B cell (primary cell): ENCODE results near the gene ZMAT5. TPM values are rescaled to one million over a fixed set of nuclear protein-coding genes. Genes with fewer than 3 reads are reported as not detected.

Experiments
- ATAC-seq: fragments of 200-7000 bp; cut with Tn5 transposase; one replicate; pipeline ENCODE4 v1.10.0; 2021; ENCODE audit warnings: low read depth, mild to moderate bottlenecking, moderate number of reproducible peaks, moderate library complexity
- CTCF ChIA-PET: fragments of 350-600 bp; sonication (Branson Sonifier 250); formaldehyde crosslinking; loops from one replicate; lab custom pipeline; 2021; ENCODE audit warnings: antibody characterized with exemption, inconsistent platforms; lab: Charles Lee
- POLR2A ChIA-PET: fragments of 350-600 bp; sonication (Branson Sonifier 250); formaldehyde crosslinking; loops from one replicate; lab custom pipeline; 2021; ENCODE audit warnings: antibody characterized with exemption; lab: Charles Lee
- DNase-seq: peaks from one replicate; pipeline ENCODE4 v3.0.0; 2013
- H2AFZ ChIP-seq: 2 replicates; pipeline ENCODE4 v1.6.1; 2012; ENCODE audit warnings: mild to moderate bottlenecking, low read depth, low read length; ENCODE audit not compliant: insufficient read depth, poor library complexity, severe bottlenecking
- H3K27ac ChIP-seq, 2 donors: 1 replicate in 1 of 2; 2 replicates in 1 of 2; pipeline ENCODE4 v1.5.1; 2012 to 2013; ENCODE audit warnings: low read length in 2 of 2, mild to moderate bottlenecking in 2 of 2, moderate library complexity in 1 of 2
- H3K27me3 ChIP-seq, 4 experiments: fragments of 200-600 bp in 1 of 4; sonication (generic) in 1 of 4; replicated peaks in 1 of 4; 1 replicate in 2 of 4; 2 replicates in 2 of 4; pipeline versions ENCODE4 v1.6.1 to v1.7.0; 2013 to 2016; ENCODE audit warnings: low read length in 3 of 4, mild to moderate bottlenecking in 2 of 4, mixed read lengths in 1 of 4, moderate library complexity in 1 of 4; ENCODE audit not compliant: insufficient read depth in 4 of 4, control insufficient read depth in 3 of 4; ENCODE audit errors: control extremely low read depth in 1 of 4
- H3K36me3 ChIP-seq, 2 experiments: replicated peaks in 1 of 2; 1 replicate in 1 of 2; 2 replicates in 1 of 2; pipeline versions ENCODE4 v1.6.1 to v1.7.1; 2013; ENCODE audit warnings: low read length in 1 of 2; ENCODE audit not compliant: insufficient read depth in 2 of 2, control insufficient read depth in 1 of 2; ENCODE audit errors: control extremely low read depth in 1 of 2, extremely low read depth in 1 of 2
- H3K4me1 ChIP-seq, 2 donors: fragments of 200-600 bp in 1 of 2; sonication (generic) in 1 of 2; 1 replicate in 1 of 2; 2 replicates in 1 of 2; pipeline versions ENCODE4 v1.5.1 to v1.6.1; 2013 to 2017; ENCODE audit warnings: low read length in 2 of 2; ENCODE audit not compliant: control insufficient read depth in 2 of 2, insufficient read depth in 2 of 2
- H3K4me2 ChIP-seq: replicated peaks from 2 replicates; pipeline ENCODE3; 2012; ENCODE audit warnings: mild to moderate bottlenecking, low read depth, low read length; ENCODE audit not compliant: poor library complexity, severe bottlenecking
- H3K4me3 ChIP-seq, 5 experiments: fragments of 200-600 bp in 1 of 5; sonication (generic) in 1 of 5; 1 replicate in 3 of 5; 2 replicates in 2 of 5; pipeline versions ENCODE4 v1.5.1 to v1.7.0; 2011 to 2016; ENCODE audit warnings: low read length in 4 of 5, mild to moderate bottlenecking in 4 of 5, low read depth in 2 of 5, control low read depth in 1 of 5, moderate library complexity in 1 of 5; ENCODE audit not compliant: insufficient read depth in 1 of 5; ENCODE audit errors: control extremely low read depth in 1 of 5, extremely low read depth in 1 of 5
- H3K79me2 ChIP-seq: fragments of 200-600 bp; sonication (generic); one replicate; pipeline ENCODE4 v1.6.0; 2016; ENCODE audit warnings: low read length; ENCODE audit not compliant: control insufficient read depth, insufficient read depth
- H3K9ac ChIP-seq: fragments of 200-600 bp; sonication (generic); 2 replicates; pipeline ENCODE4 v1.6.1; 2017; ENCODE audit warnings: mild to moderate bottlenecking, low read length, moderate library complexity
- H3K9me3 ChIP-seq, 3 donors: one replicate each; pipeline versions ENCODE4 v1.6.1 to v1.7.1; 2013; ENCODE audit warnings: low read length in 2 of 3; ENCODE audit not compliant: control insufficient read depth in 2 of 3, insufficient read depth in 1 of 3; ENCODE audit errors: control extremely low read depth in 1 of 3
- H4K20me1 ChIP-seq: 2 replicates; pipeline ENCODE4 v1.6.0; 2012; ENCODE audit warnings: mild to moderate bottlenecking, low read length; ENCODE audit not compliant: insufficient read depth, control insufficient read depth, poor library complexity, severe bottlenecking
- H3K27ac Mint-ChIP-seq: one replicate; pipeline ENCODE4 v1.8.0; 2021; ENCODE audit warnings: mixed read lengths
- H3K27me3 Mint-ChIP-seq: one replicate; pipeline ENCODE4 v1.8.0; 2021; ENCODE audit warnings: mixed read lengths
- H3K4me1 Mint-ChIP-seq: one replicate; pipeline ENCODE4 v1.8.0; 2021; ENCODE audit warnings: mixed read lengths
- H3K4me3 Mint-ChIP-seq: one replicate; pipeline ENCODE4 v1.8.0; 2021; ENCODE audit warnings: mixed read lengths
- H3K9me3 Mint-ChIP-seq: one replicate; pipeline ENCODE4 v1.8.0; 2022; ENCODE audit warnings: mixed read lengths; ENCODE audit not compliant: insufficient read depth
- CTCF ChIP-seq: fragments of 200-600 bp; IDR thresholded peaks from one replicate; pipeline ENCODE4 v1.8.0; 2022; ENCODE audit warnings: antibody characterized with exemption, mild to moderate bottlenecking
- EZH2 ChIP-seq: IDR thresholded peaks from 2 replicates; pipeline ENCODE4 v1.6.1; 2012; ENCODE audit warnings: borderline replicate concordance, low read depth, mild to moderate bottlenecking, moderate library complexity, low read length; ENCODE audit not compliant: insufficient read depth, poor library complexity, severe bottlenecking
- WGBS: methylation state at CpG from one replicate; pipeline ENCODE4 v1.1.5; 2013; ENCODE audit warnings: missing lambda C conversion rate; ENCODE audit not compliant: insufficient coverage; 5-methylcytosine and 5-hydroxymethylcytosine counted together
- intact Hi-C: fragments of 100-400 bp; cut with micrococcal nuclease; formaldehyde crosslinking; loops from one replicate; pipeline ENCODE4 v1.10.0; 2022
- polyA plus RNA-seq: library from polyadenylated mRNA; depleted of rRNA; stranded (reverse); fragments of >200 nt; gene quantifications from 2 replicates; pipeline ENCODE4 v1.2.3, GENCODE V29; 2012
- total RNA-seq, 2 donors: library from RNA; stranded (reverse); fragments of 120-200 nt in 1 of 2; gene quantifications; 1 replicate in 1 of 2; 2 replicates in 1 of 2; pipeline versions ENCODE4 v1.2.3 to v1.2.4, GENCODE V29; 2013 to 2022

The ZMAT5 gene
- total and polyA plus RNA-seq, 2 donors (not counting 1 experiment from before 2014, with no cell fraction given) = 17.8 to 26.3 TPM

GRCh38 chr22:29750559-29751538 is 16.0 kb downstream of the ZMAT5 start:
- Histone ChIP-seq H3K27ac (no peak overlapping the region), H3K9me3 (no peaks in the 10 kb centered on the region), H2AFZ (no peak overlapping the region), H3K9ac (no peak overlapping the region), H3K4me1 (no peaks in the 10 kb centered on the region), H3K4me2 (no peak overlapping the region), H3K4me3 (no peak overlapping the region), H3K36me3 (peaks cover 0 to 22% of the 10 kb centered on the region in 2 experiments), H3K79me2 (peaks cover 11% of the 10 kb centered on the region), H3K27me3 (no peaks in the 10 kb centered on the region), H4K20me1 (peaks cover 12% of the 10 kb centered on the region)
- Mint-ChIP-seq H3K9me3 (no peaks in the 10 kb centered on the region), H3K27ac (no peak overlapping the region), H3K4me1 (peaks cover 6% of the 10 kb centered on the region), H3K27me3 (no peaks in the 10 kb centered on the region), H3K4me3 (no peak overlapping the region)
- intact Hi-C loops = no loop called here
- DNase-seq = no peak
- ChIA-PET CTCF (no interaction called here), POLR2A (no interaction called here)
- 89% methylated on average over 6 of the region's 11 CpGs for WGBS
- no peak for ATAC-seq
- no peak for TF ChIP-seq EZH2
- TF ChIP-seq CTCF = no peak

DNA sequence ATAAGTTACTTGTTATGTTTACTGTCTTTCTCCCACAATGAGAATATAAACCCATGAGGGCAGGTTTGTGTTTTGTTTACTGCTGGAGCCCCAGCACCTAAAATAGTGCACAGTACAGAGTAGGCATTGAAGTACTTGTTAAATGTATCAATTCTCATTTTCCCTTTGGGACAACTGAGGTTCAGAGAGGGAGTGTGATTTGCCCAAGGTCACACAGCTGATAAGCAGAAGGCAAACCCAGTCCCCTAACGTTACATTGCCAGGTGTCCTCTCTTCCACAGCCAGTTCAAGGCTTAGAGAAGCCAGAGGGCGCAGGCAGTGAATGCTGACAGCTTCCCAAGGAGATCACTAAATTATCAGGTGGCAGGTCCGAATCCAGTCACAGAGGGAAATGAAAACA is 16.8 kb downstream of the ZMAT5 start:
- H3K4me3 Mint-ChIP-seq = no peak overlapping the region
- CTCF ChIA-PET = no interaction called here
- Histone ChIP-seq H3K9me3 (no peaks in the 10 kb centered on the region), H3K4me3 (no peak overlapping the region), H4K20me1 (peaks cover 12% of the 10 kb centered on the region), H3K9ac (no peak overlapping the region), H3K4me2 (no peak overlapping the region), H3K79me2 (peaks cover 8% of the 10 kb centered on the region), H2AFZ (no peak overlapping the region), H3K27me3 (no peaks in the 10 kb centered on the region), H3K4me1 (no peaks in the 10 kb centered on the region), H3K36me3 (peaks cover 0 to 28% of the 10 kb centered on the region in 2 experiments), H3K27ac (no peak overlapping the region)
- no peaks in the 10 kb centered on the region for H3K27me3 Mint-ChIP-seq
- H3K27ac Mint-ChIP-seq = no peak overlapping the region
- 97% methylated on average over 3 of the region's 3 CpGs for WGBS
- H3K9me3 Mint-ChIP-seq = no peaks in the 10 kb centered on the region
- DNase-seq = no peak
- TF ChIP-seq EZH2 (no peak), CTCF (no peak)
- ATAC-seq = no peak
- H3K4me1 Mint-ChIP-seq = no peaks in the 10 kb centered on the region
- intact Hi-C loops = no loop called here
- POLR2A ChIA-PET = no interaction called here
